HepG2 (cell line): ENCODE results near the gene CDC42BPG. TPM values are rescaled to one million over a fixed set of nuclear protein-coding genes. Genes with fewer than 3 reads are reported as not detected.

Experiments used
- DRAP1 ChIP-seq: IDR thresholded peaks from 2 replicates; pipeline ENCODE4 v1.6.1; 2016; ENCODE audit warnings: missing genetic modification reagents, missing compliant biosample characterization
- FOXA1 ChIP-seq, 2 experiments: fragments of 450-650 bp in 1 of 2; sonication (generic) in 1 of 2; formaldehyde crosslinking in 1 of 2; IDR thresholded peaks; 2 replicates each; pipeline versions ENCODE4 v1.4.0 to v1.6.1; 2016 to 2020; ENCODE audit warnings: missing genetic modification reagents in 1 of 2
- HCFC1 ChIP-seq: fragments of 150-350 bp; IDR thresholded peaks from 2 replicates; pipeline ENCODE4 v1.6.1; 2014; ENCODE audit warnings: low read depth, low read length
- HNF4G ChIP-seq, 2 experiments: sonication (generic) in 1 of 2; formaldehyde crosslinking in 1 of 2; IDR thresholded peaks; 2 replicates each; pipeline versions ENCODE4 v1.4.0 to v1.6.1; 2011 to 2020; ENCODE audit warnings: borderline replicate concordance in 2 of 2, low read depth in 2 of 2, mild to moderate bottlenecking in 2 of 2, low read length in 1 of 2, missing genetic modification reagents in 1 of 2, moderate library complexity in 1 of 2
- LCORL ChIP-seq, 2 experiments: fragments of 450-650 bp in 1 of 2; sonication (generic) in 1 of 2; formaldehyde crosslinking in 1 of 2; IDR thresholded peaks; 2 replicates each; pipeline versions ENCODE4 v1.5.0 to v1.6.1; 2017 to 2020; ENCODE audit warnings: antibody characterized with exemption in 1 of 2, missing genetic modification reagents in 1 of 2
- MAZ ChIP-seq, 2 experiments: sonication (generic) in 1 of 2; formaldehyde crosslinking in 1 of 2; IDR thresholded peaks; 2 replicates each; pipeline versions ENCODE4 v1.5.0 to v1.6.1; 2012 to 2020; ENCODE audit warnings: low read depth in 2 of 2, mild to moderate bottlenecking in 2 of 2, borderline replicate concordance in 1 of 2, improper control_type of control experiment in 1 of 2, low read length in 1 of 2, missing genetic modification reagents in 1 of 2, moderate library complexity in 1 of 2
- MEIS2 ChIP-seq: sonication (generic); formaldehyde crosslinking; IDR thresholded peaks from 2 replicates; pipeline ENCODE4 v1.9.0; 2021; ENCODE audit warnings: mild to moderate bottlenecking, missing genetic modification reagents
- MXD1 ChIP-seq: sonication (generic); formaldehyde crosslinking; IDR thresholded peaks from 2 replicates; pipeline ENCODE4 v1.4.0; 2020; ENCODE audit warnings: mild to moderate bottlenecking, missing genetic modification reagents
- NR2F2 ChIP-seq: IDR thresholded peaks from 2 replicates; pipeline ENCODE4 v1.6.1; 2012; ENCODE audit warnings: low read depth, inconsistent platforms, borderline replicate concordance
- SALL1 ChIP-seq: sonication (generic); formaldehyde crosslinking; IDR thresholded peaks from 2 replicates; pipeline ENCODE4 v1.8.0; 2022; ENCODE audit warnings: mild to moderate bottlenecking, missing genetic modification reagents
- SCMH1 ChIP-seq: sonication (generic); formaldehyde crosslinking; IDR thresholded peaks from 2 replicates; pipeline ENCODE4 v1.9.0; 2021; ENCODE audit warnings: missing genetic modification reagents, mild to moderate bottlenecking, borderline replicate concordance
- U2AF1 ChIP-seq: fragments of 200-400 bp; formaldehyde crosslinking; optimal IDR thresholded peaks from 2 replicates; pipeline ENCODE3; 2017; ENCODE audit warnings: mild to moderate bottlenecking, low read depth, low read length
- XRCC5 ChIP-seq: fragments of 200-400 bp; formaldehyde crosslinking; optimal IDR thresholded peaks from 2 replicates; pipeline ENCODE3; 2017; ENCODE audit warnings: mild to moderate bottlenecking, low read length
- YY1 ChIP-seq: IDR thresholded peaks from 2 replicates; pipeline ENCODE4 v1.6.1; 2011; ENCODE audit warnings: low read length, low read depth, moderate library complexity, mild to moderate bottlenecking; ENCODE audit not compliant: insufficient read depth, insufficient replicate concordance
- ZBTB33 ChIP-seq: sonication (generic); formaldehyde crosslinking; IDR thresholded peaks from 2 replicates; pipeline ENCODE4 v1.4.0; 2020; ENCODE audit warnings: missing genetic modification reagents
- ZNF280B ChIP-seq: sonication (generic); formaldehyde crosslinking; IDR thresholded peaks from 2 replicates; pipeline ENCODE4 v1.5.0; 2020; ENCODE audit warnings: missing genetic modification reagents, mild to moderate bottlenecking, borderline replicate concordance
- ZSCAN12 ChIP-seq: sonication (generic); formaldehyde crosslinking; IDR thresholded peaks from 2 replicates; pipeline ENCODE4 v1.9.0; 2021; ENCODE audit warnings: mild to moderate bottlenecking, missing genetic modification reagents
- ZSCAN22 ChIP-seq: sonication (generic); formaldehyde crosslinking; IDR thresholded peaks from 2 replicates; pipeline ENCODE4 v1.4.0; 2020; ENCODE audit warnings: mild to moderate bottlenecking, missing genetic modification reagents
- polyA plus RNA-seq, 8 experiments: library from polyadenylated mRNA; depleted of rRNA in 3 of 8; stranded (reverse) in 7 of 8; unstranded in 1 of 8; fragments of >200 nt; fragmentation: Illumina TruSeq in 4 of 8; extraction: Trizol in 4 of 8; gene quantifications; 2 replicates each; pipeline versions ENCODE4 v1.2.1 to v1.2.3, GENCODE V29; 2011 to 2016; ENCODE audit warnings: low read depth in 4 of 8, missing spikeins in 1 of 8, mixed read lengths in 1 of 8; ENCODE audit not compliant: insufficient read depth in 1 of 8
- total RNA-seq, 5 experiments: library from RNA; depleted of rRNA; stranded (reverse); fragments of >200 nt; fragmentation: Illumina TruSeq; extraction: Trizol; gene quantifications; 2 replicates each; pipeline ENCODE4 v1.2.3, GENCODE V29; 2016; ENCODE audit warnings: low read depth in 1 of 5
- TF ChIP-seq, protein P1 (sequence below): sonication (generic); formaldehyde crosslinking; IDR thresholded peaks from 2 replicates; pipeline ENCODE4 v1.4.0; 2020; ENCODE audit warnings: missing genetic modification reagents
- TF ChIP-seq, protein P2 (sequence below): sonication (generic); formaldehyde crosslinking; IDR thresholded peaks from 2 replicates; pipeline ENCODE4 v1.8.1; 2023; ENCODE audit warnings: mild to moderate bottlenecking, moderate library complexity, missing genetic modification reagents

The CDC42BPG gene
- total and polyA plus RNA-seq, 2 of the 13 experiments (the other 11 are each of a cell fraction or from before 2014, with no cell fraction given), result 0.55 to 1.4 TPM

GRCh38 chr11:64891215-64891848 is 46.9 kb upstream of the CDC42BPG start (continued):
- no peak for TF ChIP-seq XRCC5
- TF ChIP-seq MEIS2 (CRISPR knock-in tag), result no peak
- TF ChIP-seq HNF4G (IDR thresholded peaks at IDR 0.05; ENCODE audit: borderline replicate concordance, low read depth, low read length), result peak; percentile 63
- no peak for TF ChIP-seq HNF4G (CRISPR knock-in tag; IDR thresholded peaks at IDR 0.05; ENCODE audit: borderline replicate concordance, low read depth)
- TF ChIP-seq FOXA1 (IDR thresholded peaks at IDR 0.05), result no peak
- no peak for TF ChIP-seq FOXA1 (CRISPR knock-in tag; IDR thresholded peaks at IDR 0.05)
- TF ChIP-seq, protein P1, sequence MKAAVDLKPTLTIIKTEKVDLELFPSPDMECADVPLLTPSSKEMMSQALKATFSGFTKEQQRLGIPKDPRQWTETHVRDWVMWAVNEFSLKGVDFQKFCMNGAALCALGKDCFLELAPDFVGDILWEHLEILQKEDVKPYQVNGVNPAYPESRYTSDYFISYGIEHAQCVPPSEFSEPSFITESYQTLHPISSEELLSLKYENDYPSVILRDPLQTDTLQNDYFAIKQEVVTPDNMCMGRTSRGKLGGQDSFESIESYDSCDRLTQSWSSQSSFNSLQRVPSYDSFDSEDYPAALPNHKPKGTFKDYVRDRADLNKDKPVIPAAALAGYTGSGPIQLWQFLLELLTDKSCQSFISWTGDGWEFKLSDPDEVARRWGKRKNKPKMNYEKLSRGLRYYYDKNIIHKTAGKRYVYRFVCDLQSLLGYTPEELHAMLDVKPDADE (CRISPR knock-in tag), result no peak
- TF ChIP-seq MXD1 (CRISPR knock-in tag), result peak; percentile 28; the same call in 1 of the 2 replicates
- TF ChIP-seq LCORL (IDR thresholded peaks at IDR 0.05), result no peak
- no peak for TF ChIP-seq LCORL (CRISPR knock-in tag; IDR thresholded peaks at IDR 0.05)
- TF ChIP-seq ZSCAN12 (CRISPR knock-in tag), result no peak
- TF ChIP-seq ZSCAN22 (CRISPR knock-in tag), result no peak
- TF ChIP-seq, protein P2, sequence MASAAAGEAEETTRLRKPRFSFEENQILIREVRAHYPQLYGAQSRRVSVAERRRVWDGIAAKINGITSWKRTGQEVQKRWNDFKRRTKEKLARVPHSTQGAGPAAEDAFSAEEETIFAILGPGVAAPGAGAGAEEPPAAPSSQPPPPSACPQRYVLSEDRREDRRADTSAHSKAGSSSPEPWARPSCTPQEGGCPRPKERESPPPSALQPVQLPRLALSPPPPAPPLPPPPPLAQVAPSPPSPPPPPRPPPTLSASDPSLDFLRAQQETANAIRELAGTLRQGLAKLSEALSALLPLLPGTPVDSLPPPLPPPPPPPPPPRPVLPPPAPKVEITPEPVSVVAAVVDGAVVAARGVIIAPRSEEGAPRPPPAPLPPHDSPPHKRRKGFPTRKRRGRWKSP (CRISPR knock-in tag), result no peak
- peak; percentile 13 for TF ChIP-seq SALL1 (CRISPR knock-in tag)
- no peak for TF ChIP-seq HCFC1
- no peak for TF ChIP-seq U2AF1
- TF ChIP-seq SCMH1 (CRISPR knock-in tag), result no peak
- no peak for TF ChIP-seq MAZ (IDR thresholded peaks at IDR 0.05; ENCODE audit: borderline replicate concordance, low read depth, low read length)
- no peak for TF ChIP-seq MAZ (CRISPR knock-in tag; IDR thresholded peaks at IDR 0.05; ENCODE audit: low read depth)
- TF ChIP-seq DRAP1 (CRISPR knock-in tag), result no peak
- TF ChIP-seq ZNF280B (CRISPR knock-in tag), result no peak
- no peak for TF ChIP-seq ZBTB33 (CRISPR knock-in tag)
- peak; percentile 52; the same call in 1 of the 2 replicates for TF ChIP-seq NR2F2
- no peak for TF ChIP-seq YY1
